C4-2B (cell line): Measurements from ENCODE around the gene ZNF641.

ENCODE experiments used
- ZFX ChIP-seq: fragments of 450-650 bp; IDR thresholded peaks from 2 replicates; pipeline ENCODE4 v1.6.1; 2017
- TF ChIP-seq, protein P1 (sequence below): fragments of 450-650 bp; conservative IDR thresholded peaks from 2 replicates; pipeline ENCODE4 v1.5.1; 2017; ENCODE audit warnings: mild to moderate bottlenecking

- TF ChIP-seq ZFX = no peak
- TF ChIP-seq, protein P1, sequence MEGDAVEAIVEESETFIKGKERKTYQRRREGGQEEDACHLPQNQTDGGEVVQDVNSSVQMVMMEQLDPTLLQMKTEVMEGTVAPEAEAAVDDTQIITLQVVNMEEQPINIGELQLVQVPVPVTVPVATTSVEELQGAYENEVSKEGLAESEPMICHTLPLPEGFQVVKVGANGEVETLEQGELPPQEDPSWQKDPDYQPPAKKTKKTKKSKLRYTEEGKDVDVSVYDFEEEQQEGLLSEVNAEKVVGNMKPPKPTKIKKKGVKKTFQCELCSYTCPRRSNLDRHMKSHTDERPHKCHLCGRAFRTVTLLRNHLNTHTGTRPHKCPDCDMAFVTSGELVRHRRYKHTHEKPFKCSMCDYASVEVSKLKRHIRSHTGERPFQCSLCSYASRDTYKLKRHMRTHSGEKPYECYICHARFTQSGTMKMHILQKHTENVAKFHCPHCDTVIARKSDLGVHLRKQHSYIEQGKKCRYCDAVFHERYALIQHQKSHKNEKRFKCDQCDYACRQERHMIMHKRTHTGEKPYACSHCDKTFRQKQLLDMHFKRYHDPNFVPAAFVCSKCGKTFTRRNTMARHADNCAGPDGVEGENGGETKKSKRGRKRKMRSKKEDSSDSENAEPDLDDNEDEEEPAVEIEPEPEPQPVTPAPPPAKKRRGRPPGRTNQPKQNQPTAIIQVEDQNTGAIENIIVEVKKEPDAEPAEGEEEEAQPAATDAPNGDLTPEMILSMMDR = no peak
These were observed 39.4 kb downstream of the ZNF641 start for GRCh38 chr12:48311313-48311712.
